Body of pancreas (tissue), 4 donors: ENCODE results near the gene PTPRN2. TPM values are rescaled to one million over a fixed set of nuclear protein-coding genes. Genes with fewer than 3 reads are reported as not detected.
A peak's percentile ranks its signal among the peaks of the same experiment; 100 is the strongest.
"Not testable (repeated sequence)": the region's sequence is repeated elsewhere in the genome, so short reads cannot be mapped to it uniquely, and the experiment has no call there.

Experiments
- ATAC-seq: fragments of 150-250 bp; one replicate; pipeline ENCODE4 v1.9.1; 2016
- DNase-seq, 4 donors: peaks; one replicate each; pipeline ENCODE4 v3.0.0-alpha.2; 2019
- H3K27ac ChIP-seq, 4 donors: fragments of 200-600 bp; sonication (generic); 1 replicate in 3 of 4; 2 replicates in 1 of 4; pipeline versions ENCODE4 v1.5.1 to v1.6.1; 2016 to 2019; ENCODE audit warnings: mild to moderate bottlenecking in 1 of 4, mixed read lengths in 1 of 4, moderate library complexity in 1 of 4
- H3K27me3 ChIP-seq, 2 donors: fragments of 200-600 bp; sonication (generic); one replicate each; pipeline ENCODE4 v1.6.0; 2016; ENCODE audit warnings: mild to moderate bottlenecking in 1 of 2
- H3K36me3 ChIP-seq, 2 donors: fragments of 200-600 bp; sonication (generic); replicated peaks in 1 of 2; 2 replicates each; pipeline ENCODE4 v1.5.1; 2016; ENCODE audit warnings: low read depth in 2 of 2; ENCODE audit not compliant: insufficient read depth in 1 of 2
- H3K4me1 ChIP-seq: fragments of 200-600 bp; sonication (generic); one replicate; pipeline ENCODE4 v1.6.0; 2016
- H3K4me3 ChIP-seq, 2 donors: fragments of 200-600 bp; sonication (generic); 1 replicate in 1 of 2; 2 replicates in 1 of 2; pipeline ENCODE4 v1.5.1; 2016 to 2019
- H3K9me3 ChIP-seq, 3 donors: fragments of 200-600 bp; sonication (generic); 1 replicate in 2 of 3; 2 replicates in 1 of 3; pipeline ENCODE4 v1.5.1; 2016
- CTCF ChIP-seq, 7 experiments: fragments of 450-650 bp in 4 of 7; fragments of 200-600 bp in 3 of 7; sonication (generic) in 3 of 7; IDR thresholded peaks; one replicate each; pipeline ENCODE4 v1.5.1; 2016 to 2019; ENCODE audit warnings: antibody characterized with exemption in 7 of 7
- POLR2A ChIP-seq, 3 donors: fragments of 450-650 bp; IDR thresholded peaks; one replicate each; pipeline ENCODE4 v1.6.1; 2016; ENCODE audit warnings: antibody characterized with exemption in 3 of 3, mild to moderate bottlenecking in 2 of 3
- WGBS, 2 donors: methylation state at CpG; one replicate each; pipeline ENCODE4 v1.1.5; 2017; 5-methylcytosine and 5-hydroxymethylcytosine counted together
- intact Hi-C: fragments of 100-400 bp; cut with DNase I; formaldehyde crosslinking; loops from one replicate; pipeline ENCODE4 v1.15.1; 2023
- total RNA-seq, 2 donors: library from RNA; depleted of rRNA; stranded (reverse); fragments of >200 nt; gene quantifications; one replicate each; pipeline ENCODE4 v1.1.0, GENCODE V29; 2016

The PTPRN2 gene
- 10 to 100 TPM; 31.6 to 76.1 TPM for total RNA-seq

DNA sequence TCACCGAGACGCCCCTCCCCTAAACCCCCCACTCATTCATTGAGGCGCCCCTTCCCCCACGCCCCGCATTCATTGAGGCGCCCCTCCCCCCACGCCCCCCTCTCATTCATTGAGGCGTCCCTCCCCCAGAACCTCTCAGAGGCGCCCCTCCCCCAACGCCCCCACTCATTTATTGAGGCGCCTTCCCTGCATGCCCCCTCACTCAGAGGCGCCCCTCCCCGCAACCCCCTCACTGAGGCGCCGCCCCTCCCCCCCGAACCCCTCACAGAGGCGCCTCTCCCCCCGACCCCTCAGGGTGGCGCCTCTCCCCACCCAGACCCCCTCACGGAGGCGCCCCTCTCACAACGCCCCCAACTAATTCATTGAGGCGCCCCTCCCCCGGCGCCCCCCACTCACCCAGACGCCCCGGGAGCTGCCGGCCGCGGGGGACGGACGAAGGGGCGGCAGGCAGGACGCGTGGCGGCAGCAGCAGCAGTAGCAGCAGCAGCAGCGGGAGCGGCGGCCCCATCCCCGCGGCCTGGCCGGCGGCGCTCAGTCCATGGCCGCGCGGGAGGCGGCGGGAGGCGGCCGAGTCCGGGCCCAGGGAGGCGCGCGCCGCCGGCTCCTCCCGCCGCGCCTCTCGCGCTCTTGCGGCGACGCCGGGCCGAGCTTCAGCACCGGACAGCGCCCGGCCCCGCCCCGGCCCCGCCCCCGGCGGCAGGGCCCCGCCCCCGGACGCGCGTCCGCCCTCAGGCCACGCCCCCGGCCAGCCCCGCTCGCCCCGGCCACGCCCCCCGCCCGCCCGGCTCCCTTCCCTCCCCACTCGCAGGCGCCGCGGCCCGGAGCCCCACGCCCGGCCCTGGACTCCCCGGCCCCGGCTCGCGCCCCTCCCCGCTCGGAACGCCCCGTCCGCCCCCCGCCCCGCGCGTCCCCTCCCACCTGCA lies at the start of gene PTPRN2:
Gene PTPRN2 (minus strand): TSS at position 662 of the 923 bp plus-strand sequence.
- TF ChIP-seq POLR2A (IDR thresholded peaks at IDR 0.05) (no peak), CTCF (IDR thresholded peaks at IDR 0.05) (no peak)
- WGBS, 2 donors, result 0 to 20% methylated on average over 1 to 54 of the region's 110 CpGs
- ATAC-seq, result peak; percentile 91
- peak; percentile 68 to 82 (median 79) for DNase-seq
- Histone ChIP-seq H3K4me3 (peak within 1 kb of the TSS; percentile 22 to 37), H3K9me3 (no peaks in the 10 kb centered on the region), H3K4me1 (peaks cover 47% of the 10 kb centered on the region), H3K27me3 (no peaks in the 10 kb centered on the region), H3K36me3 (no peaks in the 10 kb centered on the region), H3K27ac (peak within 1 kb of the TSS; percentile 23 to 92 (median 68))
- intact Hi-C loops, result no loop called here

DNA sequence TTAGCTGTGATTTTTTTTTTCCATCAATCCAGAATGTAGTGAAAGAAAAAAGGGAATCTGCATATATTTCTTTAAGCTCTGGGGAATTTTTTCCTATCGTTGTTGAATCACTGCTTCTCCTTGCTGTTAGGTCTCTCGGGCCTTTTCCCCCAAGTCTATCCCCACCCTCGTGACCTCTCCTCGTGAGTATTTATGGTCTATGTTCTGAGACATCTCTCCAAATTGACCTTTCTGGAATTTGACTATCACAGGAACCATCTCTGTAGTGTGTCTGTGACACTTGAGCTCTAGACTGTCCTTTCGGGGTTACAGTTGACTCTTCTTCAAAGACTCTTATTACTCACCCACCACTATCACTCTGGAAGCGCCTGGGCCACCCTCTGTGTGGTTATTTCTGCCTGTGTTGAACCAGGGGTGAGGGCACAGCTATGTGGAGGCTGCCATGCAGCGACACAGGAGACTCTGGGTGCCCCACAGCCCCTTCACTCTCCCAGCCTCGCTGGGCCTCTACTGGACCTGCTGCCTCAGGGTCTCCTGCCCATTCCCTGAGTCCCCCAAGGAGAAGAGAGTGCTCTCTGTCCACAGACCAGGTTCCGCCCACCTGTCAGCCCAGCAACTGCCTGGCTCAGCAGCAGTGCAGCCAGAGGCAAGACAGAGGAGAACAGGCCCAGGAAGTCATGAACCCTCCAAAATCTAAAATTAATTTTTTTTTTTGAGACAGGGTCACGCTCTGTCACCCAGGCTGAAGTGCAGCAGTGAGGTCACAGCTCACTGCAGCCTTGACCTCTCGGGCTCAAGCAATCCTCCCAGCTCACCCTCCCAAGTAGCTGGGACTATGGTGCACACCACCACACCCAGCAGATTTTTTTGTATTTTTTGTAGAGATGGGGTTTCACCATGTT lies 45.7 kb upstream of the PTPRN2 start:
- H3K4me1 ChIP-seq, result no peaks in the 10 kb centered on the region
- intact Hi-C loops, result no loop called here
- DNase-seq (no peak), ATAC-seq (no peak)
- no peaks in the 10 kb centered on the region for H3K9me3 ChIP-seq
- H3K4me3 ChIP-seq, result no peak overlapping the region
- TF ChIP-seq POLR2A (IDR thresholded peaks at IDR 0.05), result no peak
- no peak for TF ChIP-seq CTCF (IDR thresholded peaks at IDR 0.05)
- H3K36me3 ChIP-seq, result no peaks in the 10 kb centered on the region
- no peak overlapping the region for H3K27ac ChIP-seq
- 95 to 98% methylated on average over 11 of the region's 11 CpGs for WGBS, 2 donors
- H3K27me3 ChIP-seq, result no peaks in the 10 kb centered on the region

DNA sequence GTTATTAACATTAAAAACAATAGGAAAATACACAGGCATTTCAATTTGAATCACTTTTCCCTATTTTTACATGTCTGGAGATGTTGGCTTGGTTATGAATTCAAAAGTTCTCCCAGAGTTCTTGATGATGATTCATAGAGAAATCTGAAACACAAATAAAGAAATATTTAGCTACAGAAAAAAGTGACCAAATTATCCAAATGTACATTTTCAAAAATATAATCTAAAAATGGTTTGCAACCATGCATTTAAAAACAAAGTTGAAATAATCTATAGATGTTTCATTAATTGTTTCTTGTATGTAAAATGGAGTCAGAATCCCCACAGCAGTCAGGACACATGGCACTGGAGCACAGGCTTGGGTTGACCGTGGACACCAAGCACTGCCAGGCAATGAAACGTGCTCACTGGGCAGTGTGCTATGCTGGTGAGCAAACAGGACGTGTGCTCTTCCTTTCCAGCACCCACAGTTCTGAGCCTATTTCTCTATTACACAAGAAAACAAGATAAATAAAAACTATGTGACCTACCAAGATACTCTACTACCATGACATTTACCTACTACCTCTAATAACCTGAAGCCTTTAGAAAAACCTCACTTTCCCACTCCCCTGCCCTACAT lies 44.1 kb upstream of the PTPRN2 start:
- 92 to 94% methylated on average over 3 of the region's 3 CpGs for WGBS, 2 donors
- ATAC-seq, result no peak
- Histone ChIP-seq H3K36me3 (no peaks in the 10 kb centered on the region), H3K27me3 (no peaks in the 10 kb centered on the region), H3K4me3 (no peak overlapping the region), H3K27ac (no peak overlapping the region), H3K4me1 (no peaks in the 10 kb centered on the region), H3K9me3 (no peaks in the 10 kb centered on the region)
- DNase-seq, result no peak
- TF ChIP-seq CTCF (IDR thresholded peaks at IDR 0.05), result no peak
- no peak for TF ChIP-seq POLR2A (IDR thresholded peaks at IDR 0.05)
- intact Hi-C loops, result no loop called here

GRCh38 chr7:158626289-158626688 lies 38.7 kb upstream of the PTPRN2 start:
- intact Hi-C loops, H3K4me3 ChIP-seq, H3K9me3 ChIP-seq, H3K27me3 ChIP-seq, DNase-seq, H3K4me1 ChIP-seq, H3K36me3 ChIP-seq, ATAC-seq, H3K27ac ChIP-seq: not testable (repeated sequence)
- 66 to 72% methylated on average over 8 of the region's 8 CpGs for WGBS, 2 donors

GRCh38 chr7:158623241-158623640 lies 35.6 kb upstream of the PTPRN2 start:
- WGBS, 2 donors, result 89 to 95% methylated on average over 13 of the region's 13 CpGs
- DNase-seq (no peak), ATAC-seq (no peak)
- H3K4me1 ChIP-seq, result no peaks in the 10 kb centered on the region
- intact Hi-C loops, result no loop called here
- no peak overlapping the region for H3K27ac ChIP-seq
- H3K9me3 ChIP-seq, result no peaks in the 10 kb centered on the region
- no peaks in the 10 kb centered on the region for H3K36me3 ChIP-seq
- no peak for TF ChIP-seq POLR2A (IDR thresholded peaks at IDR 0.05)
- no peak for TF ChIP-seq CTCF (IDR thresholded peaks at IDR 0.05)
- no peaks in the 10 kb centered on the region for H3K27me3 ChIP-seq
- no peak overlapping the region for H3K4me3 ChIP-seq
